Panc1 (cell line): ENCODE data around the gene EFCAB8. TPM values are rescaled to one million over a fixed set of nuclear protein-coding genes. Genes with fewer than 3 reads are reported as not detected.
A peak's percentile ranks its signal among the peaks of the same experiment; 100 is the strongest.

Experiments
- ATAC-seq: fragments of 200-7000 bp; cut with Tn5 transposase; 2 replicates; pipeline ENCODE4 v1.9.1; 2020; ENCODE audit warnings: mild to moderate bottlenecking, moderate library complexity
- BruUV-seq: library from RNA; stranded (reverse); fragments of 400-500 nt; replicated peaks from 2 replicates; lab custom pipeline; 2021; lab: Mats Ljungman, UMichigan
- CTCF ChIA-PET: fragments of 300-600 bp; sonication (Branson Sonifier 250); formaldehyde crosslinking; loops from one replicate; lab custom pipeline; 2022; ENCODE audit warnings: antibody characterized with exemption; lab: Charles Lee
- POLR2A ChIA-PET: fragments of 300-600 bp; sonication (Branson Sonifier 250); formaldehyde crosslinking; loops from one replicate; lab custom pipeline; 2022; ENCODE audit warnings: antibody characterized with exemption; lab: Charles Lee
- DNase-seq: peaks from one replicate; pipeline ENCODE4 v3.0.0-alpha.2; 2010; ENCODE audit warnings: low read depth, low spot score
- H3K27ac ChIP-seq: 2 replicates; pipeline ENCODE4 v1.5.1; 2011; ENCODE audit warnings: mild to moderate bottlenecking, low read length, inconsistent platforms
- H3K27me3 ChIP-seq: fragments of 200-500 bp; sonication (Bioruptor generic); 2 replicates; pipeline ENCODE4 v1.6.0; 2014; ENCODE audit warnings: low read length, inconsistent platforms; ENCODE audit not compliant: control insufficient read depth, insufficient read depth
- H3K36me3 ChIP-seq: fragments of 200-500 bp; sonication (Bioruptor generic); 2 replicates; pipeline ENCODE4 v1.5.1; 2014; ENCODE audit warnings: inconsistent platforms, mild to moderate bottlenecking, low read length, moderate library complexity; ENCODE audit not compliant: control insufficient read depth, insufficient read depth
- H3K4me1 ChIP-seq: 2 replicates; pipeline ENCODE4 v1.5.1; 2011; ENCODE audit warnings: inconsistent platforms, mild to moderate bottlenecking, low read length, moderate library complexity; ENCODE audit not compliant: control insufficient read depth, insufficient read depth
- H3K4me3 ChIP-seq, 2 experiments: 2 replicates each; pipeline ENCODE4 v1.5.1; 2011 to 2012; ENCODE audit warnings: low read depth in 2 of 2, low read length in 2 of 2, mild to moderate bottlenecking in 2 of 2, inconsistent platforms in 1 of 2, moderate library complexity in 1 of 2
- H3K9me3 ChIP-seq: fragments of 200-500 bp; sonication (Bioruptor generic); 2 replicates; pipeline ENCODE4 v1.5.1; 2014; ENCODE audit warnings: low read depth, mild to moderate bottlenecking, inconsistent platforms, low read length, moderate library complexity; ENCODE audit not compliant: control insufficient read depth, insufficient read depth
- CTCF ChIP-seq: fragments of 450-650 bp; IDR thresholded peaks from 2 replicates; pipeline ENCODE4 v1.5.1; 2017; ENCODE audit warnings: mild to moderate bottlenecking
- POLR2AphosphoS5 ChIP-seq: IDR thresholded peaks from 2 replicates; pipeline ENCODE4 v1.6.1; 2012; ENCODE audit warnings: mild to moderate bottlenecking, low read depth, low read length, moderate library complexity
- REST ChIP-seq, 2 experiments: IDR thresholded peaks; 2 replicates each; pipeline ENCODE4 v1.6.1; 2011 to 2012; ENCODE audit warnings: low read depth in 2 of 2, control low read depth in 1 of 2, low read length in 1 of 2, mild to moderate bottlenecking in 1 of 2, moderate library complexity in 1 of 2; ENCODE audit not compliant: insufficient read depth in 1 of 2
- SIN3A ChIP-seq: IDR thresholded peaks from 2 replicates; pipeline ENCODE4 v1.6.1; 2012; ENCODE audit warnings: low read depth, mild to moderate bottlenecking, low read length, moderate library complexity, borderline replicate concordance; ENCODE audit not compliant: insufficient read depth
- TCF7L2 ChIP-seq: IDR thresholded peaks from 2 replicates; pipeline ENCODE4 v1.6.1; 2011; ENCODE audit warnings: mild to moderate bottlenecking, low read depth, low read length, inconsistent platforms
- in situ Hi-C: cut with HindIII; loops from 2 replicates; pipeline ENCODE4 v1.10.0; 2016; ENCODE audit warnings: low sequenced_read_pairs, low pct_unique_long_range_greater_than_20kb
- intact Hi-C: fragments of 100-400 bp; cut with micrococcal nuclease; formaldehyde crosslinking; loops from one replicate; pipeline ENCODE4 v1.10.0; 2022; ENCODE audit not compliant: unreplicated experiment
- total RNA-seq: library from RNA; stranded (reverse); gene quantifications from one replicate; pipeline ENCODE4 v1.2.1, GENCODE V29; 2021; ENCODE audit not compliant: unreplicated experiment

Gene EFCAB8
- total RNA-seq, 1 experiment from 2014 or later, result 1.1 TPM

GRCh38 chr20:32943490-32944052 lies 84.8 kb downstream of the EFCAB8 start:
- intact Hi-C loops, result no loop called here
- no peak for ATAC-seq
- BruUV-seq, result no TSS peak
- Histone ChIP-seq H3K27ac (no peak overlapping the region), H3K4me3 (no peak overlapping the region), H3K4me1 (no peaks in the 10 kb centered on the region), H3K9me3 (no peaks in the 10 kb centered on the region), H3K36me3 (no peaks in the 10 kb centered on the region), H3K27me3 (no peaks in the 10 kb centered on the region)
- CTCF ChIA-PET, result no interaction called here
- in situ Hi-C loops, result no loop called here
- DNase-seq, result no peak
- TF ChIP-seq CTCF (no peak), REST (IDR thresholded peaks at IDR 0.05; ENCODE audit: insufficient read depth in 1 of 2, low read depth in 2 of 2, low read length in 1 of 2) (no peak), POLR2AphosphoS5 (no peak), TCF7L2 (no peak), SIN3A (no peak)
- POLR2A ChIA-PET, result no interaction called here

GRCh38 chr20:32945710-32946221 lies 87.0 kb downstream of the EFCAB8 start:
- DNase-seq (peak; percentile 13), ATAC-seq (no peak)
- H3K27me3 ChIP-seq, result no peaks in the 10 kb centered on the region
- H3K4me1 ChIP-seq, result no peaks in the 10 kb centered on the region
- TF ChIP-seq CTCF (peak; percentile 73), TCF7L2 (no peak), POLR2AphosphoS5 (no peak), REST (IDR thresholded peaks at IDR 0.05; ENCODE audit: insufficient read depth in 1 of 2, low read depth in 2 of 2, low read length in 1 of 2) (no peak), SIN3A (no peak)
- no peaks in the 10 kb centered on the region for H3K9me3 ChIP-seq
- intact Hi-C loops (no loop called here), in situ Hi-C loops (no loop called here)
- H3K36me3 ChIP-seq, result no peaks in the 10 kb centered on the region
- ChIA-PET CTCF (no interaction called here), POLR2A (no interaction called here)
- no peak overlapping the region for H3K27ac ChIP-seq
- no TSS peak for BruUV-seq
- no peak overlapping the region for H3K4me3 ChIP-seq
